ENCODE data around the gene BCO2. TPM values are rescaled to one million over a fixed set of nuclear protein-coding genes. Genes with fewer than 3 reads are reported as not detected.

Gene BCO2
- total and polyA plus RNA-seq, 10 of the 15 experiments (the other 5 are each of a cell fraction or from before 2014, with no cell fraction given): 0.29 to 1.0 (median 0.57) TPM

- in situ Hi-C loops (cut with MboI) (no loop called here), intact Hi-C loops (cut with micrococcal nuclease; ENCODE audit: unreplicated experiment) (no loop called here)
- TF ChIP-seq SMAD5 (IDR thresholded peaks at IDR 0.05; ENCODE audit: low read depth) (no peak), MTA2 (IDR thresholded peaks at IDR 0.05; ENCODE audit: low read depth) (no peak), CREB1 (IDR thresholded peaks at IDR 0.05; ENCODE audit: low read depth) (no peak), SREBF1 (IDR thresholded peaks at IDR 0.05; ENCODE audit: low read length) (no peak), SRF (IDR thresholded peaks at IDR 0.05; ENCODE audit: low read depth in 2 of 2, low read length in 2 of 2) (no peak), BHLHE40 (IDR thresholded peaks at IDR 0.05; ENCODE audit: borderline replicate concordance in 1 of 2, low read depth in 2 of 2, low read length in 1 of 2) (no peak), SPI1 (IDR thresholded peaks at IDR 0.05; ENCODE audit: borderline replicate concordance, insufficient read depth, low read depth, low read length) (no peak), IRF5 (IDR thresholded peaks at IDR 0.05; ENCODE audit: borderline replicate concordance) (no peak), RFX5 (IDR thresholded peaks at IDR 0.05; ENCODE audit: low read depth, low read length) (no peak), PML (IDR thresholded peaks at IDR 0.05; ENCODE audit: low read length) (no peak), RCOR1 (conservative IDR thresholded peaks at IDR 0.05; ENCODE audit: low read depth, low read length) (no peak), ZBED1 (IDR thresholded peaks at IDR 0.05; ENCODE audit: borderline replicate concordance) (no peak), RAD21 (IDR thresholded peaks at IDR 0.05; ENCODE audit: insufficient read depth, low read depth, low read length) (no peak), USF2 (IDR thresholded peaks at IDR 0.05; ENCODE audit: borderline replicate concordance, low read depth, low read length) (no peak)
- TF ChIP-seq, protein P1, sequence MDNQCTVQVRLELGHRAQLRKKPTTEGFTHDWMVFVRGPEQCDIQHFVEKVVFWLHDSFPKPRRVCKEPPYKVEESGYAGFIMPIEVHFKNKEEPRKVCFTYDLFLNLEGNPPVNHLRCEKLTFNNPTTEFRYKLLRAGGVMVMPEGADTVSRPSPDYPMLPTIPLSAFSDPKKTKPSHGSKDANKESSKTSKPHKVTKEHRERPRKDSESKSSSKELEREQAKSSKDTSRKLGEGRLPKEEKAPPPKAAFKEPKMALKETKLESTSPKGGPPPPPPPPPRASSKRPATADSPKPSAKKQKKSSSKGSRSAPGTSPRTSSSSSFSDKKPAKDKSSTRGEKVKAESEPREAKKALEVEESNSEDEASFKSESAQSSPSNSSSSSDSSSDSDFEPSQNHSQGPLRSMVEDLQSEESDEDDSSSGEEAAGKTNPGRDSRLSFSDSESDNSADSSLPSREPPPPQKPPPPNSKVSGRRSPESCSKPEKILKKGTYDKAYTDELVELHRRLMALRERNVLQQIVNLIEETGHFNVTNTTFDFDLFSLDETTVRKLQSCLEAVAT (IDR thresholded peaks at IDR 0.05): no peak
- 74% methylated on average over 6 of the region's 6 CpGs for WGBS (ENCODE audit: insufficient coverage, insufficient replicate concordance, low lambda C conversion rate, missing lambda C conversion rate)
- no peak overlapping the region for H2AFZ ChIP-seq (ENCODE audit: control insufficient read depth, low read depth, low read length)
- ChIA-PET SMC1A (ENCODE audit: uncharacterized antibody, unreplicated experiment) (no interaction called here), CTCF (no interaction called here), RAD21 (ENCODE audit: unreplicated experiment) (no interaction called here), POLR2A (no interaction called here)
- no peak overlapping the region for H3K4me3 ChIP-seq
- no peaks in the 10 kb centered on the region for H3K36me3 ChIP-seq (ENCODE audit: control insufficient read depth in 2 of 2, insufficient read depth in 2 of 2, low read length in 1 of 2)
- no peak overlapping the region for H3K4me2 ChIP-seq (ENCODE audit: control insufficient read depth, insufficient read depth)
- no peaks in the 10 kb centered on the region for H3K4me1 ChIP-seq (ENCODE audit: control insufficient read depth, insufficient read depth, low read length)
- H3K27ac ChIP-seq (ENCODE audit: control insufficient read depth, insufficient read depth): no peak overlapping the region
- no peaks in the 10 kb centered on the region; a peak in 1 of 4 replicates for H3K27me3 ChIP-seq (replicated peaks in 1 of 2; ENCODE audit: control insufficient read depth in 2 of 2, insufficient read depth in 2 of 2, low read length in 1 of 2)
- no peaks in the 10 kb centered on the region for H3K79me2 ChIP-seq (ENCODE audit: control insufficient read depth, insufficient read depth, low read length)
- DNase-seq (ENCODE audit: low read depth, low spot score) (no peak), ATAC-seq (no peak), FAIRE-seq (no peak)
- no TSS peak for BruUV-seq (replicated peaks)
- no peak overlapping the region for H3K9ac ChIP-seq (ENCODE audit: control insufficient read depth, insufficient read depth, low read length)
- H3K9me3 ChIP-seq (replicated peaks; ENCODE audit: control insufficient read depth, insufficient read depth, low read length): no peaks in the 10 kb centered on the region
- no peaks in the 10 kb centered on the region for H4K20me1 ChIP-seq (ENCODE audit: control insufficient read depth, insufficient read depth)
These were observed 12.4 kb upstream of the BCO2 start for GRCh38 chr11:112162761-112163546.

Measured in GM12878 (cell line).